K562 (cell line): ENCODE results near the gene TPRG1L. TPM values are rescaled to one million over a fixed set of nuclear protein-coding genes. Genes with fewer than 3 reads are reported as not detected.

Experiments
- ATAC-seq: fragments of 200-7000 bp; cut with Tn5 transposase; 3 replicates; pipeline ENCODE4 v1.9.1; 2020; ENCODE audit warnings: moderate library complexity
- BruUV-seq: library from RNA; stranded (reverse); fragments of 400-500 nt; replicated peaks from 2 replicates; lab custom pipeline; 2021; lab: Mats Ljungman, UMichigan
- CTCF ChIA-PET: fragments of 300-600 bp; formaldehyde crosslinking; extraction: SDS; loops from one replicate; lab custom pipeline; 2021; ENCODE audit warnings: low intra/inter-chr PET ratio; lab: Yijun Ruan, JAX
- POLR2A ChIA-PET: fragments of 300-600, 350-650 bp; sonication (Branson Sonifier 250); formaldehyde crosslinking; extraction: SDS; loops from one replicate; lab custom pipeline; 2021; ENCODE audit warnings: antibody characterized with exemption, inconsistent platforms; lab: Yijun Ruan, JAX
- DNase-seq, 4 experiments: peaks; one replicate each; pipeline versions ENCODE4 v3.0.0 to v3.0.0-alpha.2; 2011 to 2018; ENCODE audit warnings: low spot score in 3 of 4, mixed read lengths in 3 of 4; ENCODE audit errors: extremely low read depth in 1 of 4
- FAIRE-seq: peaks from 2 replicates; lab custom pipeline; 2011; peaks lifted over from hg19 to GRCh38; lab: Jason Lieb, UNC
- H2AFZ ChIP-seq: 2 replicates; pipeline ENCODE4 v1.6.0; 2011; ENCODE audit warnings: low read depth, low read length, control low read depth, inconsistent platforms
- H3K27ac ChIP-seq: fragments of 200-600 bp; 3 replicates; pipeline ENCODE4 v1.8.0; 2011; ENCODE audit warnings: low read depth, mild to moderate bottlenecking, control low read depth, inconsistent platforms, low read length, moderate library complexity, mixed read lengths; ENCODE audit errors: extremely low read depth
- H3K27me3 ChIP-seq, 2 experiments: fragments of 300-600 bp in 1 of 2; 2 replicates in 1 of 2; 3 replicates in 1 of 2; pipeline versions ENCODE4 v1.6.0 to v1.8.0; 2011; ENCODE audit warnings: inconsistent platforms in 2 of 2, low read length in 2 of 2, mild to moderate bottlenecking in 1 of 2, mixed read lengths in 1 of 2, moderate library complexity in 1 of 2; ENCODE audit not compliant: control insufficient read depth in 2 of 2, insufficient read depth in 2 of 2
- H3K36me3 ChIP-seq: fragments of 300-600 bp; 3 replicates; pipeline ENCODE4 v1.8.0; 2011; ENCODE audit warnings: mild to moderate bottlenecking, low read length, inconsistent platforms; ENCODE audit not compliant: control insufficient read depth, insufficient read depth
- H3K4me1 ChIP-seq, 2 experiments: fragments of 200-600 bp in 1 of 2; replicated peaks in 1 of 2; 2 replicates in 1 of 2; 3 replicates in 1 of 2; pipeline versions ENCODE4 v1.5.1 to v1.8.0; 2011; ENCODE audit warnings: inconsistent platforms in 2 of 2, low read length in 2 of 2, mild to moderate bottlenecking in 1 of 2, mixed read lengths in 1 of 2, moderate library complexity in 1 of 2; ENCODE audit not compliant: control insufficient read depth in 2 of 2, insufficient read depth in 2 of 2
- H3K4me2 ChIP-seq: 2 replicates; pipeline ENCODE4 v1.6.1; 2011; ENCODE audit warnings: low read length, control low read depth, inconsistent platforms, mixed read lengths; ENCODE audit not compliant: insufficient read depth
- H3K4me3 ChIP-seq: fragments of 200-600 bp; sonication (generic), shearing (Covaris generic); 2 replicates; pipeline ENCODE4 v1.5.1; 2016; ENCODE audit warnings: control low read depth, inconsistent platforms
- H3K79me2 ChIP-seq: fragments of 200-600 bp; 3 replicates; pipeline ENCODE4 v1.8.0; 2011; ENCODE audit warnings: low read length, inconsistent platforms; ENCODE audit not compliant: control insufficient read depth, insufficient read depth
- H3K9ac ChIP-seq, 2 experiments: 2 replicates each; pipeline versions ENCODE4 v1.6.0 to v1.6.1; 2011; ENCODE audit warnings: low read depth in 2 of 2, low read length in 2 of 2, control low read depth in 1 of 2, inconsistent platforms in 1 of 2, mild to moderate bottlenecking in 1 of 2, mixed read lengths in 1 of 2; ENCODE audit not compliant: insufficient read depth in 1 of 2
- H3K9me1 ChIP-seq: one replicate; pipeline ENCODE4 v1.6.0; 2011; ENCODE audit warnings: inconsistent platforms, mild to moderate bottlenecking, low read length, moderate library complexity; ENCODE audit not compliant: control insufficient read depth, insufficient read depth
- H3K9me3 ChIP-seq: replicated peaks from 2 replicates; pipeline ENCODE4 v1.5.1; 2011; ENCODE audit warnings: low read depth, low read length, inconsistent platforms; ENCODE audit not compliant: control insufficient read depth, insufficient read depth
- H4K20me1 ChIP-seq: replicated peaks from 2 replicates; pipeline ENCODE4 v1.6.1; 2011; ENCODE audit warnings: low read length, inconsistent platforms, mixed read lengths; ENCODE audit not compliant: control insufficient read depth, insufficient read depth
- CBX1 ChIP-seq: sonication (generic); IDR thresholded peaks from 2 replicates; pipeline ENCODE4 v1.6.1; 2016; ENCODE audit warnings: antibody characterized with exemption, low read depth, mild to moderate bottlenecking
- FUS ChIP-seq: fragments of 200-400 bp; formaldehyde crosslinking; optimal IDR thresholded peaks from 2 replicates; pipeline ENCODE3; 2017; ENCODE audit warnings: low read depth, low read length
- ZNF778 ChIP-seq: fragments of 450-650 bp; formaldehyde crosslinking; IDR thresholded peaks from 2 replicates; pipeline ENCODE4 v1.4.0; 2020; ENCODE audit warnings: mild to moderate bottlenecking, moderate library complexity
- WGBS: fragments of 100-300 bp; shearing (Covaris generic); methylation state at CpG from one replicate; pipeline ENCODE4 v1.1.6; 2016; ENCODE audit warnings: low coverage, mixed read lengths; ENCODE audit not compliant: insufficient coverage; ENCODE audit errors: missing lambda C conversion rate; 5-methylcytosine and 5-hydroxymethylcytosine counted together
- in situ Hi-C: fragments of 300-500 bp; cut with MboI; formaldehyde crosslinking; loops from 4 replicates; pipeline ENCODE4 v1.15.0; 2018; ENCODE audit warnings: inconsistent platforms, mixed read lengths
- intact Hi-C: fragments of 100-400 bp; cut with micrococcal nuclease; formaldehyde crosslinking; loops from 2 replicates; pipeline ENCODE4 v1.14.2; 2022
- polyA plus RNA-seq, 8 experiments: library from polyadenylated mRNA; depleted of rRNA in 4 of 8; stranded (reverse) in 5 of 8; unstranded in 3 of 8; fragments of >200 nt; fragmentation: Nextera tagmentation in 2 of 8; fragmentation: Illumina TruSeq in 1 of 8; extraction: Ambion mirVana in 2 of 8; extraction: Trizol in 1 of 8; gene quantifications; 2 replicates each; pipeline versions ENCODE4 v1.2.1 to v1.2.3, GENCODE V29; 2011 to 2014; ENCODE audit warnings: inconsistent platforms in 1 of 8, missing spikeins in 1 of 8
- total RNA-seq, 7 experiments: library from RNA; depleted of rRNA in 6 of 7; stranded (reverse); fragments of >200 nt in 6 of 7; fragmentation: Illumina TruSeq in 2 of 7; extraction: Trizol in 2 of 7; gene quantifications; 2 replicates each; pipeline versions ENCODE4 v1.2.1 to v1.2.3, GENCODE V29; 2011 to 2021; ENCODE audit warnings: low replicate concordance in 1 of 7
- TF ChIP-seq, protein P1 (sequence below): sonication (generic); formaldehyde crosslinking; IDR thresholded peaks from 2 replicates; pipeline ENCODE4 v1.8.1; 2023; ENCODE audit warnings: mild to moderate bottlenecking, missing genetic modification reagents

Gene TPRG1L
- total and polyA plus RNA-seq, 9 of the 15 experiments (the other 6 are each of a cell fraction or from before 2014, with no cell fraction given): 1.6 to 11.0 (median 6.2) TPM

DNA sequence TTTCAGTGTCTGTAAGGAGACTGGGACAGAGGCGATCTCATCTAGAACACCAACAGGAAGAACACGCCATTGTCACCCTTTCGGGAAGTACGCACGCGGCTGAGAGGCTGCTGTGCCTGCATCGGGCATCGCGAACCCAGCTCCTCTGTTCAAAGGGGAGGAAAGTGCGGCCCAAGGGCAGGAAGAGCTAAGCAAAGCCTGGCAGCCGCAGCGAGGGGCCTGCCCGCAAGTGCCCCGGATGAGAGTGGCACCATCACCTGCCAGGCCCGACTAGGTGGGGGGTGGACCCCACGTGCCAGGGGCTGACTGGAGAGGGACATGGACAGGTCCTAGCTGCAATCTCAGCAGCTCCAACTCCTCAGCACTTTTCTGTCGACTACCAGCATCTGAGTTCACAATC lies 7.5 kb downstream of the TPRG1L start:
- no peak for ATAC-seq
- CTCF ChIA-PET: no interaction called here
- Histone ChIP-seq H3K36me3 (peaks cover 65% of the 10 kb centered on the region; the same call in 1 of the 3 replicates), H3K9me3 (no peaks in the 10 kb centered on the region)
- no TSS peak for BruUV-seq
- TF ChIP-seq ZNF778 (no peak), CBX1 (no peak), FUS (no peak)
- TF ChIP-seq, protein P1, sequence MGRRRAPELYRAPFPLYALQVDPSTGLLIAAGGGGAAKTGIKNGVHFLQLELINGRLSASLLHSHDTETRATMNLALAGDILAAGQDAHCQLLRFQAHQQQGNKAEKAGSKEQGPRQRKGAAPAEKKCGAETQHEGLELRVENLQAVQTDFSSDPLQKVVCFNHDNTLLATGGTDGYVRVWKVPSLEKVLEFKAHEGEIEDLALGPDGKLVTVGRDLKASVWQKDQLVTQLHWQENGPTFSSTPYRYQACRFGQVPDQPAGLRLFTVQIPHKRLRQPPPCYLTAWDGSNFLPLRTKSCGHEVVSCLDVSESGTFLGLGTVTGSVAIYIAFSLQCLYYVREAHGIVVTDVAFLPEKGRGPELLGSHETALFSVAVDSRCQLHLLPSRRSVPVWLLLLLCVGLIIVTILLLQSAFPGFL: no peak
- TF ChIP-seq, all 486 proteins: peak for 0
- no peaks in the 10 kb centered on the region for H3K79me2 ChIP-seq
- no peak for FAIRE-seq
- no peak overlapping the region for H3K4me3 ChIP-seq
- H3K4me2 ChIP-seq: no peak overlapping the region
- in situ Hi-C loops: no loop called here
- no peak overlapping the region for H2AFZ ChIP-seq
- WGBS: 86% methylated on average over 17 of the region's 17 CpGs
- H3K4me1 ChIP-seq: peaks cover 0 to 15% of the 10 kb centered on the region in 2 experiments; a peak in 1 of 5 replicates
- no peaks in the 10 kb centered on the region for H3K27me3 ChIP-seq
- no peaks in the 10 kb centered on the region for H4K20me1 ChIP-seq
- no peaks in the 10 kb centered on the region for H3K9me1 ChIP-seq
- no peak overlapping the region for H3K9ac ChIP-seq
- DNase-seq: no peak
- POLR2A ChIA-PET: interaction anchor here (1.0 to 2.9 kb wide), 2 partner anchors 10 to 15 kb away, joined by 4 to 8 read pairs; no protein-coding TSS in a partner anchor
- intact Hi-C loops: no loop called here
- H3K27ac ChIP-seq: no peak overlapping the region
